SK-N-SH (cell line): ENCODE data around the gene SUFU. TPM values are rescaled to one million over a fixed set of nuclear protein-coding genes. Genes with fewer than 3 reads are reported as not detected.

ENCODE experiments used
- CTCF ChIA-PET: fragments of 300-600, 350-600 bp; formaldehyde crosslinking; extraction: SDS; loops from one replicate; lab custom pipeline; 2021; lab: Yijun Ruan, JAX
- POLR2A ChIA-PET: fragments of 350-600 bp; sonication (Branson Sonifier 250); formaldehyde crosslinking; extraction: SDS; loops from one replicate; lab custom pipeline; 2020; ENCODE audit warnings: antibody characterized with exemption, inconsistent platforms; lab: Yijun Ruan, JAX
- DNase-seq: peaks from one replicate; pipeline ENCODE4 v3.0.0; 2012
- H2AFZ ChIP-seq: fragments of 200-600 bp; sonication (generic); 2 replicates; pipeline ENCODE4 v1.8.1; 2016; ENCODE audit warnings: antibody characterized with exemption, mild to moderate bottlenecking, low read depth
- H3F3A ChIP-seq: fragments of 200-600 bp; sonication (generic); replicated peaks from 2 replicates; pipeline ENCODE3; 2016; ENCODE audit warnings: antibody characterized with exemption, mild to moderate bottlenecking; ENCODE audit not compliant: insufficient read depth
- H3K27ac ChIP-seq, 2 experiments: fragments of 200-500 bp in 1 of 2; fragments of 200-600 bp in 1 of 2; sonication (Bioruptor generic) in 1 of 2; sonication (generic), shearing (Covaris generic) in 1 of 2; 2 replicates each; pipeline versions ENCODE4 v1.5.1 to v1.6.1; 2014 to 2016; ENCODE audit warnings: low read depth in 2 of 2, inconsistent platforms in 1 of 2, low read length in 1 of 2, mild to moderate bottlenecking in 1 of 2, mixed read lengths in 1 of 2
- H3K27me3 ChIP-seq: fragments of 200-600 bp; sonication (generic), shearing (Covaris generic); 2 replicates; pipeline ENCODE4 v1.6.1; 2016; ENCODE audit warnings: mixed run types; ENCODE audit not compliant: insufficient read depth
- H3K36me3 ChIP-seq, 2 experiments: fragments of 200-500 bp in 1 of 2; fragments of 200-600 bp in 1 of 2; sonication (Bioruptor generic) in 1 of 2; sonication (generic) in 1 of 2; replicated peaks in 1 of 2; 2 replicates each; pipeline versions ENCODE3 to v1.5.1; 2014 to 2016; ENCODE audit warnings: low read length in 1 of 2, mild to moderate bottlenecking in 1 of 2; ENCODE audit not compliant: insufficient read depth in 2 of 2, control insufficient read depth in 1 of 2
- H3K4me1 ChIP-seq, 2 experiments: fragments of 200-500 bp in 1 of 2; fragments of 200-600 bp in 1 of 2; sonication (Bioruptor generic) in 1 of 2; sonication (generic), shearing (Covaris generic) in 1 of 2; 2 replicates each; pipeline versions ENCODE4 v1.5.1 to v1.6.1; 2014 to 2016; ENCODE audit warnings: low read depth in 1 of 2, low read length in 1 of 2, mixed run types in 1 of 2; ENCODE audit not compliant: insufficient read depth in 2 of 2, control insufficient read depth in 1 of 2
- H3K4me2 ChIP-seq: fragments of 200-600 bp; sonication (generic), shearing (Covaris generic); 2 replicates; pipeline ENCODE4 v1.6.1; 2017; ENCODE audit warnings: mixed run types
- H3K4me3 ChIP-seq, 2 experiments: fragments of 200-500 bp in 1 of 2; fragments of 200-600 bp in 1 of 2; sonication (Bioruptor generic) in 1 of 2; sonication (generic), shearing (Covaris generic) in 1 of 2; 2 replicates each; pipeline versions ENCODE4 v1.5.1 to v1.8.1; 2014 to 2016; ENCODE audit warnings: low read depth in 2 of 2, inconsistent platforms in 1 of 2, low read length in 1 of 2, mild to moderate bottlenecking in 1 of 2, mixed read lengths in 1 of 2, moderate library complexity in 1 of 2
- H3K79me2 ChIP-seq: fragments of 200-600 bp; sonication (generic); 2 replicates; pipeline ENCODE4 v1.8.1; 2017; ENCODE audit warnings: mild to moderate bottlenecking; ENCODE audit not compliant: insufficient read depth
- H3K9ac ChIP-seq: fragments of 200-600 bp; sonication (generic); 2 replicates; pipeline ENCODE4 v1.6.1; 2017; ENCODE audit warnings: mixed run types
- H3K9me2 ChIP-seq: fragments of 200-600 bp; sonication (generic); 2 replicates; pipeline ENCODE4 v1.6.1; 2017; ENCODE audit warnings: mixed run types
- H3K9me3 ChIP-seq: fragments of 200-600 bp; sonication (generic); 2 replicates; pipeline ENCODE4 v1.6.1; 2017; ENCODE audit warnings: mixed run types, mild to moderate bottlenecking, moderate library complexity
- H4K20me1 ChIP-seq: fragments of 200-600 bp; sonication (generic); 2 replicates; pipeline ENCODE4 v1.6.1; 2017; ENCODE audit warnings: mild to moderate bottlenecking, mixed run types; ENCODE audit not compliant: insufficient read depth
- ELF1 ChIP-seq: IDR thresholded peaks from 2 replicates; pipeline ENCODE4 v1.4.0; 2012
- EP300 ChIP-seq, 2 experiments: IDR thresholded peaks; 2 replicates each; pipeline versions ENCODE4 v1.4.0 to v1.6.1; 2012; ENCODE audit warnings: borderline replicate concordance in 1 of 2, low read depth in 1 of 2, low read length in 1 of 2
- EZH2phosphoT487 ChIP-seq: fragments of 200-600 bp; sonication (generic); IDR thresholded peaks from 2 replicates; pipeline ENCODE4 v1.6.1; 2017; ENCODE audit warnings: low read depth, mixed run types, mild to moderate bottlenecking, antibody characterized with exemption, moderate library complexity, borderline replicate concordance
- FOSL2 ChIP-seq: IDR thresholded peaks from 2 replicates; pipeline ENCODE4 v1.4.0; 2012; ENCODE audit warnings: low read depth, mild to moderate bottlenecking, moderate library complexity, borderline replicate concordance
- FOXJ3 ChIP-seq: sonication (generic); formaldehyde crosslinking; IDR thresholded peaks from 2 replicates; pipeline ENCODE4 v1.5.1; 2020; ENCODE audit warnings: mild to moderate bottlenecking, missing genetic modification reagents
- FOXM1 ChIP-seq: IDR thresholded peaks from 2 replicates; pipeline ENCODE4 v1.4.0; 2012; ENCODE audit warnings: low read depth, mild to moderate bottlenecking
- GABPA ChIP-seq: IDR thresholded peaks from 2 replicates; pipeline ENCODE4 v1.4.0; 2012; ENCODE audit warnings: low read depth, mild to moderate bottlenecking
- JUND ChIP-seq: IDR thresholded peaks from 2 replicates; pipeline ENCODE4 v1.4.0; 2012
- MEF2A ChIP-seq: IDR thresholded peaks from 2 replicates; pipeline ENCODE4 v1.4.0; 2012; ENCODE audit warnings: low read depth, borderline replicate concordance
- MXI1 ChIP-seq: IDR thresholded peaks from 2 replicates; pipeline ENCODE4 v1.6.1; 2012; ENCODE audit warnings: mild to moderate bottlenecking, low read depth, low read length, improper control_type of control experiment
- NFIC ChIP-seq: IDR thresholded peaks from 2 replicates; pipeline ENCODE4 v1.4.0; 2012; ENCODE audit warnings: borderline replicate concordance
- NRF1 ChIP-seq: IDR thresholded peaks from 2 replicates; pipeline ENCODE4 v1.6.1; 2012; ENCODE audit warnings: low read depth, mild to moderate bottlenecking, low read length
- TEAD4 ChIP-seq: IDR thresholded peaks from 2 replicates; pipeline ENCODE4 v1.4.0; 2012; ENCODE audit warnings: mild to moderate bottlenecking, borderline replicate concordance; ENCODE audit not compliant: insufficient read depth
- YY1 ChIP-seq: IDR thresholded peaks from 2 replicates; pipeline ENCODE4 v1.4.0; 2012; ENCODE audit warnings: low read depth, mild to moderate bottlenecking
- WGBS: methylation state at CpG from one replicate; pipeline ENCODE4 v1.1.6; 2017; ENCODE audit warnings: low lambda C conversion rate; 5-methylcytosine and 5-hydroxymethylcytosine counted together
- polyA plus RNA-seq, 3 experiments: library from polyadenylated mRNA; depleted of rRNA; stranded (reverse); fragments of >200 nt; gene quantifications; 2 replicates each; pipeline ENCODE4 v1.2.3, GENCODE V29; 2012
- TF ChIP-seq, protein P1 (sequence below): fragments of 150-350 bp; IDR thresholded peaks from 2 replicates; pipeline ENCODE4 v1.6.1; 2016; ENCODE audit warnings: mild to moderate bottlenecking, low read depth, low read length
- TF ChIP-seq, protein P2 (sequence below): fragments of 200-600 bp; sonication (generic); IDR thresholded peaks from 2 replicates; pipeline ENCODE4 v1.6.1; 2017; ENCODE audit warnings: antibody characterized with exemption, mild to moderate bottlenecking, moderate library complexity
- TF ChIP-seq, protein P3 (sequence below): IDR thresholded peaks from 2 replicates; pipeline ENCODE4 v1.4.0; 2012; ENCODE audit warnings: low read depth, borderline replicate concordance

SUFU gene
- polyA plus RNA-seq, 1 of the 3 experiments (the other 2 are of a cell fraction) = 5.7 TPM

DNA sequence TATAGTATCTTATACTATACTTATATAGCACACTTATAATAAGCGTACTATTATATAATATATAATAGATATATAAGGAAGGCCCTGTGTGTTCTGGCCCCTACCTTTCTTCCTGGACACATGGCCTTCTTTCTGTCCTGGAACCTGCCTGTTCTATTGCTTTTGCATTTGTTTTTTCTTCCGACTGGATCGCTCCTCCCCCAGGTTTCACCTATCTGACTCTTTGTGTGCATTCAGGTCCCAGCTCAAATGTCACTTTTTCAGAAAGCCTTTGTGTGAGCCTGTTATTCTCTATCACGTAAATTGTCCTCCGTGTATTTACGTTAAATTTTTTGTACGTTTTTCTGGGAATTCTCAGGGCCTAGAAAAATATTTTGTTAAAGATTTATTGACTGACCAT, 137.6 kb downstream of the SUFU start:
- Histone ChIP-seq H3K4me3 (peak overlapping the region; percentile 56 to 59), H4K20me1 (peaks cover 13% of the 10 kb centered on the region), H3K4me2 (peak overlapping the region; percentile 63), H3F3A (peaks cover 27% of the 10 kb centered on the region), H3K9me2 (no peaks in the 10 kb centered on the region), H3K27ac (peak overlapping the region; percentile 93 to 94), H3K9ac (peak overlapping the region; percentile 99), H3K36me3 (no peaks in the 10 kb centered on the region), H2AFZ (peak overlapping the region; percentile 95), H3K79me2 (peaks cover 35% of the 10 kb centered on the region), H3K9me3 (no peaks in the 10 kb centered on the region), H3K4me1 (peaks cover 0 to 6% of the 10 kb centered on the region in 2 experiments; a peak in 2 of 4 replicates), H3K27me3 (no peaks in the 10 kb centered on the region)
- CTCF ChIA-PET = interaction anchor here (1.1 to 1.4 kb wide), 2 partner anchors 12 to 14 kb away, joined by 3 to 9 read pairs; no protein-coding TSS in a partner anchor
- WGBS = 38% methylated on average over 7 of the region's 7 CpGs
- DNase-seq = no peak
- TF ChIP-seq FOXM1 (no peak), GABPA (no peak), MXI1 (no peak)
- POLR2A ChIA-PET = interaction anchor here (0.9 to 2.2 kb wide), 6 partner anchors 12 to 28 kb away, joined by 3 to 34 read pairs (median 5); no protein-coding TSS in a partner anchor

DNA sequence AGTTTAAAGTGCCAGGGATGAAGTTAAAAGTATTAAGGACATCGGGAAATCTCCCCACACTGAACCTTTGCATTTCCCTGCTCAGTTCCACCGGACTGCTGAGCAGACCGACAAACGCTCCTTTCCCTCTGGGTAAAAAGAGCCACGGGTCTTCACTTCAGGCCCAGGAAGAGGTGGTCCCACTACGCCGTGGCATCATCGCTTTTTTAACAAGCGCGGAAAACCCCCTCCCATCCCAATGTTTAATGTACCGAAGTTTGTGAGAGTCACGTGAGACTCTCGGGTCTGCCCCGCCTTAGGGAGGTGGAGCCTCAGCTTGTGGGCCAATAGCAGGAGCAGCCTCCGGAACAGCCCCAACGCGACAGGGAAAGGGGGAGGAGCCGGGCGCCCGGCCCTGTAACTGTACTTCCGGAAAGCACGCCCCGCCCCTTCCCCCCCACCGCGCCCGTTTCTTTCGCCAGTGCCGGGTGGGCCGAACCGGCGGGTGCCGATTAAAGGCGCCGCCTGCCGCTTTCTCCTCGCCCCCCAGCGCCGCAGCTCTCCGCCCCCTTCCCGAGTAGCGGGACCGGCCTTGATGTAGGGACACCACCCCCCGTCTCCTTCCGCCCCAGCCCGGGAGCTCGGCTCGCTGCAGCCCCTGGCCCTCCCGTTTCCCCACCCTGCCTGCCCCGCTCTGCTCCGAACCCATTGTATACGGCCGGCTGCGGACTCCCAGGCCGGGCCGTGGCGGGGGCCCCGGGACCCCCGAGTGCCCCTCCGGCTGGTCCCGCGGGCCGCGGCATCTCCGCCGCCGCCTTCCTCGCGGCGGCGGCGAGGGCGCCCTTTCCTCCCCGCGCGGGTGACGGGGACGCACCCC, 138.3 kb downstream of the SUFU start:
- peaks cover 42% of the 10 kb centered on the region for H3K79me2 ChIP-seq
- H3K4me1 ChIP-seq = peaks cover 4 to 13% of the 10 kb centered on the region in 2 experiments; a peak in 3 of 4 replicates
- DNase-seq = peak; percentile 92
- peak overlapping the region; percentile 56 to 99 for H3K4me3 ChIP-seq
- peaks cover 20% of the 10 kb centered on the region for H4K20me1 ChIP-seq
- H3F3A ChIP-seq = peaks cover 31% of the 10 kb centered on the region
- H2AFZ ChIP-seq = peak overlapping the region; percentile 95
- peak overlapping the region; percentile 93 to 94 for H3K27ac ChIP-seq
- CTCF ChIA-PET = interaction anchor here (1.1 to 1.5 kb wide), 5 partner anchors 12 to 138 kb away, joined by 3 to 9 read pairs (median 3); partner anchors contain the start of gene SUFU
- peak overlapping the region; percentile 99 for H3K9ac ChIP-seq
- POLR2A ChIA-PET = interaction anchor here (0.8 to 2.2 kb wide), 10 partner anchors 8 to 72 kb away, joined by 3 to 34 read pairs (median 5); partner anchors contain the start of genes ARL3 and SFXN2
- H3K9me3 ChIP-seq = no peaks in the 10 kb centered on the region
- WGBS = under 1% methylated on average over 27 of the region's 77 CpGs
- H3K27me3 ChIP-seq = no peaks in the 10 kb centered on the region
- H3K4me2 ChIP-seq = peak overlapping the region; percentile 98
- peaks cover 0 to 4% of the 10 kb centered on the region in 2 experiments for H3K36me3 ChIP-seq
- H3K9me2 ChIP-seq = no peaks in the 10 kb centered on the region
- 0 out of 2 replicates have a peak, but pooled peaks have one; percentile 14 for TF ChIP-seq MXI1
- TF ChIP-seq FOSL2 = no peak
- no peak for TF ChIP-seq TEAD4
- TF ChIP-seq FOXM1 = no peak
- 0 out of 4 replicates have a peak, but pooled peaks of 1 of the 2 experiments have one; percentile 21 for TF ChIP-seq EP300 (IDR thresholded peaks at IDR 0.05; ENCODE audit: borderline replicate concordance in 1 of 2, low read depth in 1 of 2, low read length in 1 of 2)
- TF ChIP-seq NFIC = no peak
- TF ChIP-seq, protein P1, sequence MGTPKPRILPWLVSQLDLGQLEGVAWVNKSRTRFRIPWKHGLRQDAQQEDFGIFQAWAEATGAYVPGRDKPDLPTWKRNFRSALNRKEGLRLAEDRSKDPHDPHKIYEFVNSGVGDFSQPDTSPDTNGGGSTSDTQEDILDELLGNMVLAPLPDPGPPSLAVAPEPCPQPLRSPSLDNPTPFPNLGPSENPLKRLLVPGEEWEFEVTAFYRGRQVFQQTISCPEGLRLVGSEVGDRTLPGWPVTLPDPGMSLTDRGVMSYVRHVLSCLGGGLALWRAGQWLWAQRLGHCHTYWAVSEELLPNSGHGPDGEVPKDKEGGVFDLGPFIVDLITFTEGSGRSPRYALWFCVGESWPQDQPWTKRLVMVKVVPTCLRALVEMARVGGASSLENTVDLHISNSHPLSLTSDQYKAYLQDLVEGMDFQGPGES = no peak
- no peak for TF ChIP-seq JUND
- TF ChIP-seq NRF1 = no peak
- TF ChIP-seq GABPA = peak; percentile 65
- TF ChIP-seq, protein P2, sequence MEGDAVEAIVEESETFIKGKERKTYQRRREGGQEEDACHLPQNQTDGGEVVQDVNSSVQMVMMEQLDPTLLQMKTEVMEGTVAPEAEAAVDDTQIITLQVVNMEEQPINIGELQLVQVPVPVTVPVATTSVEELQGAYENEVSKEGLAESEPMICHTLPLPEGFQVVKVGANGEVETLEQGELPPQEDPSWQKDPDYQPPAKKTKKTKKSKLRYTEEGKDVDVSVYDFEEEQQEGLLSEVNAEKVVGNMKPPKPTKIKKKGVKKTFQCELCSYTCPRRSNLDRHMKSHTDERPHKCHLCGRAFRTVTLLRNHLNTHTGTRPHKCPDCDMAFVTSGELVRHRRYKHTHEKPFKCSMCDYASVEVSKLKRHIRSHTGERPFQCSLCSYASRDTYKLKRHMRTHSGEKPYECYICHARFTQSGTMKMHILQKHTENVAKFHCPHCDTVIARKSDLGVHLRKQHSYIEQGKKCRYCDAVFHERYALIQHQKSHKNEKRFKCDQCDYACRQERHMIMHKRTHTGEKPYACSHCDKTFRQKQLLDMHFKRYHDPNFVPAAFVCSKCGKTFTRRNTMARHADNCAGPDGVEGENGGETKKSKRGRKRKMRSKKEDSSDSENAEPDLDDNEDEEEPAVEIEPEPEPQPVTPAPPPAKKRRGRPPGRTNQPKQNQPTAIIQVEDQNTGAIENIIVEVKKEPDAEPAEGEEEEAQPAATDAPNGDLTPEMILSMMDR = no peak
- peak; percentile 80 for TF ChIP-seq ELF1
- TF ChIP-seq MEF2A = 0 out of 2 replicates have a peak, but pooled peaks have one; percentile 18
- TF ChIP-seq, protein P3, sequence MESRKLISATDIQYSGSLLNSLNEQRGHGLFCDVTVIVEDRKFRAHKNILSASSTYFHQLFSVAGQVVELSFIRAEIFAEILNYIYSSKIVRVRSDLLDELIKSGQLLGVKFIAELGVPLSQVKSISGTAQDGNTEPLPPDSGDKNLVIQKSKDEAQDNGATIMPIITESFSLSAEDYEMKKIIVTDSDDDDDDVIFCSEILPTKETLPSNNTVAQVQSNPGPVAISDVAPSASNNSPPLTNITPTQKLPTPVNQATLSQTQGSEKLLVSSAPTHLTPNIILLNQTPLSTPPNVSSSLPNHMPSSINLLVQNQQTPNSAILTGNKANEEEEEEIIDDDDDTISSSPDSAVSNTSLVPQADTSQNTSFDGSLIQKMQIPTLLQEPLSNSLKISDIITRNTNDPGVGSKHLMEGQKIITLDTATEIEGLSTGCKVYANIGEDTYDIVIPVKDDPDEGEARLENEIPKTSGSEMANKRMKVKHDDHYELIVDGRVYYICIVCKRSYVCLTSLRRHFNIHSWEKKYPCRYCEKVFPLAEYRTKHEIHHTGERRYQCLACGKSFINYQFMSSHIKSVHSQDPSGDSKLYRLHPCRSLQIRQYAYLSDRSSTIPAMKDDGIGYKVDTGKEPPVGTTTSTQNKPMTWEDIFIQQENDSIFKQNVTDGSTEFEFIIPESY = 0 out of 2 replicates have a peak, but pooled peaks have one; percentile 9
- no peak for TF ChIP-seq FOXJ3 (CRISPR knock-in tag)
- TF ChIP-seq YY1 = no peak
- TF ChIP-seq EZH2phosphoT487 = no peak
